Fibroblast of peridontal ligament (primary cell): ENCODE measurements around the gene JAZF1.
"Not testable (repeated sequence)": the region's sequence is repeated elsewhere in the genome, so short reads cannot be mapped to it uniquely, and the experiment has no call there.

Source experiments
- DNase-seq: peaks from one replicate; pipeline ENCODE4 v3.0.0-alpha.2; 2010; ENCODE audit errors: extremely low read depth

JAZF1 gene

GRCh38 chr7:28042721-28043120 is 137.9 kb downstream of the JAZF1 start:
- DNase-seq: no peak

DNA sequence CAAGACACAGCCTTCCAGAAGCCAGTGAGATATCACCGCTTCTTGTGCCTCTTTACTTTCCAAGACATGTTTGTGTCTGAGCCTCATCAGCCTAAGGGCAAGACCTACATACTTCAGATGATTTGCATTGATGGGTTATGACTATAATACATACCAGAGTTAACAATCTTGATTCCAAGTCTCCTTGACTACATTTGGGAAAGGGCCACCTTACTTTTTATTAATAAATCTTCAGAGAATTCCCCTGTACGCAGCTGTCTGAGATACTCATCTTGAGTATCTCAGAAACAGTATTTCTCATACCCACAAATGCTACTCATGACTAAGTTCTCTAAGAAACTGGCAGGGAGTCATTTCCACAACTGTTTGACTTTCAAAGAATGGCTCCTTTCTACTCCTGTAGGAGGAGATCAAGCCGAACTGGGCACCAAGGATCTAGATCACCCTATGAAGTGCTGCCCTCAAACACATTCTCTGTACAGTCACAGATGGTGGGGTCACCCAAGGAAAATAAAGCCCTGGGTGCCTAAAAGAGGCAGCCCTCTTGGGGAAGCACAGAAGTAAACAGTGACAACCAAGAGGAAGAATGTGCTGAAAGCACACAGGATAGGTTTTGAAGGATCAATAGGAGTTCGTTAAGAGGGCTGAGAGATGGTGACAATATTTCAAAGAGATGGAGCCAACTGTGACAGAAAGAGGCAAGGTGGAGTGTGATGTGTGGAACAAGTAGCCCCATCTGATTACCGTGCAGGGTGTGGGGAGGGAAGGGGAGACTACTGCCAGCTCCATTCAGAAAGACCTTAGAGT is 138.9 kb downstream of the JAZF1 start:
- peak; percentile 76 for DNase-seq

- DNase-seq: peak; percentile 51
These were observed 142.3 kb downstream of the JAZF1 start for GRCh38 chr7:28038175-28038797.

DNA sequence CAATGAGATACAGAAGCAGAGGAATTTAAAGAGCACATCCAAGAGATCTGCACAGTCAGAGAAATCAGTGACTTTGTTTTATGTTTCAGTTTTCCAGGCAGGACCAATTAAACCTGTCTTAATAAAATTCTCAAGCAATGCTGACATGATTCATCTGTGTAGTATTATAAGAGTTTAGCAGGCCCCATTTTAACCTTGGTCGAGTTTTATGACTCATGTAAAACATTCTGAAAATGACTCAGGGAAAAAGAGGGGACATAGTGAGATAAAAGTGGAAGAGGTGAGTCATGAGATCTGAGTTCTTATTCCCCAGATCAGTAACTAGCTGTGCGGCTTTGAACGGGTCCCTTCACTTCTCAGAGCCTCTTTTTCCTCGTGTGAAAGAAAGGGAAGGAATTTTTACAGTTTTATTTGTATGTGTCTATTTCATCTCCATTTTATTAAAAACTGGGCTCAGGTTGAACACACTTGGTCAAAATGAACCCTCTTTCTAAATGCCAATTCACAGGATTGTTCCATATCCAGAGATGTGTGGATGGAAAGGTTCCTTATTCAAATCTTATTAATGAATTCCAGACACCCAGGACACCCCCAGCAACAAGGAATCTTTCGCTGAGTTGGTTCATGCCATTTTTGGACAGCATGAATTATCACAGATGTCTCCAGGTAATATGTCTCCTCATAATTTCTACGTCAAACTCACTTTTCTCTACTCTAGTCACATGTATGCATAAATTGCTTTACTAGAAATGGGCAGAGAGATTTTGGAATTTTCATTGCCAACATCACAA is 143.2 kb downstream of the JAZF1 start:
- DNase-seq: peak; percentile 96

DNA sequence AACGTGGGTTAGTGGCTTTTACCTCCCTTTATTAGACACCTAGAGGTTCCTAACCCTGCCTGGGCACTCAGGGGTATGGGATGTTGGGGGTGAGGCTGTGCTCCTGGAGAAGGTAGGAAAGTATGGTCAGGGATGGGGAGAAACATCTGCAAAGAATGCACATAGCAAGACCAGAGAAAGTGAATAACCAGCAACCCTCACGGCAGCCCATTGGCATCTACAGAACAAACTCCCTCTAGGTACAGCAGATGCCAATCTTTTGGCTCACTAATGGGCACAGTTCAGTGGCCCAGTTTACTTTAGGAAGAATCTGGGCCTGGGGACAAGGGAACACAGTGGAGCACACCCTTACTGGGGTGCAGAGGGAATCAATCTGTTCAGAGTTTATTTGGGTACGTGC is 143.9 kb downstream of the JAZF1 start:
- no peak for DNase-seq

DNA sequence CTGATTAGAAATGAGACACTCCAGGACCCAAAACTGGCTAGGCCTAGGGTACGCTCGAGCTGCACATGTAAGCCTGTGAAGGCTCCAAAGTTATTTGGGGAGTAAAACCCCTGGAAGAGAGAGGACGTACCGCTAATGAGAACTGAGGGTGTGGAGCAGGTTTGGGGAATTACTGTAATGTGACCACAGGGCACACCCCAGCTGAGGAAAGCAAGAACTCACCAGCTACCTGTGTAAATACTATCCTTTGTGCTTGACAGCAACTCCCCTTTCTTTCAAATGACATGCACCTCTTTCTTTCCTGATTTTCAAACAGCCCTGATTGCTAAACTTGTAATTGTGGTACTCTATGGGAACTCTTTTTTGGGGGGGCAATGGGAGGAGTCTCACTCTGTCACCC is 147.2 kb downstream of the JAZF1 start:
- DNase-seq: no peak

DNA sequence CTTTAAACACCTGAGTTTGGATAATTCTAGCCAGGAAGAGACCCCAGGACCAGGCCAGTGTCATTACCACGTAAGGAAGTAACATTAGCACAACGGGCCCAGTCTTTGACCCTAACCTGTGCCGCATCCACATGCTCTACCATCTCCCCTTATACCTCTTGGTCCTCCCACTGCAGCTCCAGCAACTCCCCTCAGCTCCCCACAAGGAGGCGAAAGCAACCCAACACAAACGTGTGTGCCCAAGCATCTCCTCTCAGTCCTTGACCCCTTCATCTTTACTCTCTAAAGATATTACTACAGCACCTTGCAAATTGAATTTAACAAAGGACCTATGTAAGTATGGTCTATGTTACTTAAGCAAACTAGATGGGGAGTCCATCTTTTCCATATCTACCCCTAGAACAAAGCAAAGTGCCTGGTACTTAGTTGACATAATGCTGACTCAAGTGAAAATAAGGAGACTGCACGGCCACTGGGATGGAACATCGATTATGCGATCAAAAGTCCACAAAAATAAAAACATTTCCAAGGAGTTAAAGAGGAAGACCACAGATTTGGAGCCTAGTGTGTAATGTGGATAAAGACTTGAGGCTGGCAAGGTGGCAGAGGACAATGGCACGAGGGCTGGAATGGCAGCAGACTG is 147.7 kb downstream of the JAZF1 start:
- no peak for DNase-seq

GRCh38 chr7:28029051-28029450 is 151.5 kb downstream of the JAZF1 start:
- DNase-seq: peak; percentile 43

DNA sequence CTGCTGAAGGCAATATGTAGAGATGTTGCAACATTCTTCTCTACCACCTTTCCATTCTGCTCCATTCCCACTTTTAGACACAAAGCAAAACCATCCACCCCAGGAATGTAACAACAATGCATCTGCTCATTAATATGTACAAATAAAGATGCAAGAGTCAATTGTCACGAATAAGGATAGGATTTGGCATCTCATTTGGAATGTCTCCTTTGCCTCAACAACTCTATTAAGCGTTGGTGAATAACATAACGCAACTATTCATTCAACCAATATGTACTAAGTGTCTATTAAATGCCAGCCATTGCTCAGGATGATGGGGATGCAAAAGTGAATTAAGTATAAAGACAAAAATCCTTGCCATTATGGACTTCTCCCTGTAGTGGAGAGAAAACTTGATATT is 152.1 kb downstream of the JAZF1 start:
- DNase-seq: no peak

DNA sequence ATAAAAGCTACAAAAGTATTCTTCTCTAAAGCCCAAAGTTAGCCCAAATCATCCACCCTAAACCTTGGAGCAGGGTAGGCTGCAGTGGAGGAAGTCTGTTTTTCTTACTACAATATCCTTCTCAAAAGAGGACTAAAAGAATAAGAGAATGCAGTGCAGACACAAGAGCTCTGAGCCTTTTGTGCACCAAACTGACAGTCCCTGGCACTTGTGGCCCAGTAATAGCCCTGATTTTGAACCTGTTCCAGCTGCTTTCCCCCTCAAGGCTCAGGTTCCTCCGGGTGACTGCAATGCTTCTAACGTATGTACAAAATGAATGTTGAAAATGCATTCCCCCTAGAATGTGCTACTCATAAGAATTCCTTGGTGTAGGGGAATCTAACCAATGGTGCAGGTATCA is 154.4 kb downstream of the JAZF1 start:
- no peak for DNase-seq

- DNase-seq: no peak
These were observed 155.7 kb downstream of the JAZF1 start for GRCh38 chr7:28024786-28025334.

GRCh38 chr7:28020302-28020940 is 160.2 kb downstream of the JAZF1 start:
- DNase-seq: peak; percentile 90

DNA sequence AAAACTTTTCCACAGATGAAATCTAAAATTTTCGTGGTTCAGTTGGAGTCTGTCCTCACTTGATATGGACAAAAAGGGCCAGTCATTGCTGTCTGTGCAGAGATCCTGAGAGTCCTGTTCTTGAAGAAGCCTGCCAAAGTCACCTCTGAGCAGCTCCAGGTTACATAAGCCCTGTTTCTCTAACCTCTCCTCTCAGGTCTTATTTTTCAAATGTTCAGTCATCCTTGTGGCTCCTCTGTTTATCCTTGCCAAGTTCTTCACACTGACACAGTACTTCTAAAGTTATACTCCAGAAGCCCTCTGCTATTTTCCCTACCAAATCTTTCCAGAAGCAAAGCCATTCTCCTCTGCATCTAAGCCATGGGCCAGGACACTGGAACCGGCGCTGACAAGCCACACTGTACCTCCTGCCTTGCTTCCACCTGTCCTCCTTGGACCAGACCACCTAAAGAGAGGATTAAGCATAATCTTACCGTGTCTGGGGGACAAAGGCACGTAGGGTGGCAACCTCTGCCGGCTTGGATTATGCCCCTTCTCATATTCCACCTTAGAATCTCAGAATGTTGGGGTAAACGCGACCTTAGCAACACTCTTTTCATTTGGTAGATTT is 161.6 kb downstream of the JAZF1 start:
- DNase-seq: no peak

DNA sequence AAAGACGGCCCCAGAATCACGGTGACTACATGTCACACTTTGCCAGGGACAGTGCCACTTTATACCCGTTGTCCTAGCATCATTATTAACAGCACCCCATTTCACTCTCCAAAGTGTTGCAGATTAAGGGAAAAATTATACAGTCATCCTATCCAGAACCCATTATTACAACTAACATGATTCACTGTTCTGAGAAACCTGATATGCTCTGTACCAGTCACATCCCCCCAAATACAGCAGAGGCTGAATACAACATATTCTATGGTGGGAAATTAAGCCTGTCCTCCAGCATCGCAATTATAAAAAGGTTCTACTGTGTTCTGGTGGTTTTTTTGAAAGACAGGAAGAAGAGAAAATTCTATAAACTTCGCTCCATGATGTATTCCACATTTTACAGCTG is 162.1 kb downstream of the JAZF1 start:
- DNase-seq: peak; percentile 48

- no peak for DNase-seq
These were observed 162.6 kb downstream of the JAZF1 start for GRCh38 chr7:28018020-28018419.

DNA sequence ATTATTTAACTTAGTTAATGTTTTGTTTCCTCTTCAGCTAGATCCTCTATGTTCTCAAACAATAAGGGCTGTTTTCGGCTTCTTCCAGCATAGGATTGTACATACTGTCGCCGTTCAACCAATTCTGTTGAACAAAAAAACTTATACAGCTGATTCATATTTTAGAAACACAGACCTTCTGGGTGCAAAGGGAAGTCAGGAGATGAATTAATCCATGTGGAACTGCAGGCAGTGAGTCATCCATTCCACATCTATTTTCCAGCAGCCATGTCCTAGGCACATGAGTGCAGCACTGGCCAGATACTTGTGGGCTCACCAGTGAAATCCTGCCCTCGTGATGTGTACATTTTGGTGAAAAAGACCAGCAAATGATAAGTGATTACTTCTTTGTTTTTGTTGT is 163.2 kb downstream of the JAZF1 start:
- peak; percentile 43 for DNase-seq

GRCh38 chr7:28016297-28016696 is 164.3 kb downstream of the JAZF1 start:
- DNase-seq: no peak

GRCh38 chr7:28015169-28015568 is 165.4 kb downstream of the JAZF1 start:
- no peak for DNase-seq

- not testable (repeated sequence) for DNase-seq
These were observed 166.3 kb downstream of the JAZF1 start for GRCh38 chr7:28014340-28014739.

- DNase-seq: no peak
These were observed 167.2 kb downstream of the JAZF1 start for GRCh38 chr7:28013441-28013840.

DNA sequence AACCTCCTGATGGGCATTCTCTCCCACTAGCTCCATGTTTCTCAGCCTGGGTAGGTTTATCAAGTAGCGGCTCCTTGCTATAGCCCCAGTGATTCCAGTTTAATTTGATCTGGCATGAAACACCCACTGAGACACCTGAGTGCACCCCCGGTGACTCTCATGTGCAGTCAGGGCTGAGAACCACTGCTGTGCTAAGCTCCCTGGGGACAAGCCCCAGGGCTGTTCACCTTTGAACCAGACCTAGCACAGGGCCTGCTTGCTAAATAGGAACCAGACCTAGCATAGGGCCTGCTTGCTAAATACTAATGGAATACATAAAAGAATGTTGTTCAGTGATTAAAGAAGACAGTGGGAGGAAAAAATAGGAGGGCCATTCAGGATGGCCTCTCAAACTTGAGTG is 167.6 kb downstream of the JAZF1 start:
- DNase-seq: no peak
